Small intestine (tissue), 7 donors: ENCODE data around the gene NDUFS6. TPM values are rescaled to one million over a fixed set of nuclear protein-coding genes. Genes with fewer than 3 reads are reported as not detected.

Experiments
- DNase-seq, 2 donors: peaks; one replicate each; pipeline versions ENCODE4 v3.0.0 to v3.0.0-alpha.2; 2013
- FAIRE-seq: peaks from 2 replicates; lab custom pipeline; 2012; peaks lifted over from hg19 to GRCh38; lab: Jason Lieb, UNC
- H3K27ac ChIP-seq, 3 donors: one replicate each; pipeline ENCODE4 v1.5.1; 2013; ENCODE audit warnings: low read length in 2 of 3, mild to moderate bottlenecking in 2 of 3, control low read depth in 1 of 3, inconsistent platforms in 1 of 3, low read depth in 1 of 3, moderate library complexity in 1 of 3
- H3K27me3 ChIP-seq, 3 donors: one replicate each; pipeline ENCODE4 v1.6.1; 2013; ENCODE audit warnings: low read length in 3 of 3, inconsistent platforms in 1 of 3; ENCODE audit not compliant: control insufficient read depth in 3 of 3, insufficient read depth in 3 of 3
- H3K36me3 ChIP-seq, 3 donors: one replicate each; pipeline ENCODE4 v1.6.1; 2013; ENCODE audit warnings: low read length in 3 of 3, inconsistent platforms in 1 of 3, low read depth in 1 of 3, mild to moderate bottlenecking in 1 of 3, moderate library complexity in 1 of 3; ENCODE audit not compliant: control insufficient read depth in 3 of 3, insufficient read depth in 2 of 3
- H3K4me1 ChIP-seq, 3 donors: one replicate each; pipeline ENCODE4 v1.6.1; 2013; ENCODE audit warnings: low read length in 2 of 3, inconsistent platforms in 1 of 3, low read depth in 1 of 3, mild to moderate bottlenecking in 1 of 3, moderate library complexity in 1 of 3; ENCODE audit not compliant: control insufficient read depth in 3 of 3, insufficient read depth in 2 of 3
- H3K4me3 ChIP-seq, 3 donors: one replicate each; pipeline ENCODE4 v1.5.1; 2013; ENCODE audit warnings: low read length in 3 of 3, control low read depth in 1 of 3, inconsistent platforms in 1 of 3, low read depth in 1 of 3, mild to moderate bottlenecking in 1 of 3, moderate library complexity in 1 of 3
- H3K9me3 ChIP-seq, 2 donors: one replicate each; pipeline ENCODE4 v1.6.1; 2013; ENCODE audit warnings: low read depth in 1 of 2, low read length in 1 of 2; ENCODE audit not compliant: control insufficient read depth in 2 of 2, insufficient read depth in 1 of 2
- WGBS, 3 donors: extraction: QIAGEN DNeasy Blood & Tissue Kit; methylation state at CpG; one replicate each; pipeline ENCODE4 v1.1.7; 2013; 5-methylcytosine and 5-hydroxymethylcytosine counted together
- polyA plus RNA-seq, 4 donors: library from polyadenylated mRNA; stranded (reverse) in 3 of 4; unstranded in 1 of 4; fragments of 200-250 nt in 3 of 4; fragments of 120-200 nt in 1 of 4; gene quantifications; one replicate each; pipeline versions ENCODE4 v1.2.1 to v1.2.3, GENCODE V29; 2013
- donor health status: healthy with polysubstance abuse.
- donor health status: control.
- donor health status: control.
- donor health status: Bipolar disorder and iron deficiency.
- donor health status: healthy.

NDUFS6 gene
- polyA plus RNA-seq, 4 donors: 48.3 to 151 (median 113) TPM

GRCh38 chr5:1799602-1800471, 1.4 kb upstream of the NDUFS6 start, which contains the start of gene MRPL36:
Gene MRPL36, minus strand, starts transcription at chr5:1799837. Its CDS starts 902 bp downstream, at chr5:1798935.
- DNase-seq (peak; percentile 94 to 95), FAIRE-seq (no peak)
- Histone ChIP-seq H3K27ac (peak within 1 kb of the TSS; percentile 61 to 83 (median 79)), H3K9me3 (no peaks in the 10 kb centered on the region), H3K36me3 (peaks cover 3 to 38% (median 13%) of the 10 kb centered on the region in 3 donors), H3K4me3 (peak within 1 kb of the TSS; percentile 71 to 86 (median 81)), H3K27me3 (no peaks in the 10 kb centered on the region), H3K4me1 (no peaks in the 10 kb centered on the region)
- 2 to 7% (median 7%) methylated on average over 64 to 68 of the region's 68 CpGs for WGBS, 3 donors

- peaks cover 3 to 46% (median 20%) of the 10 kb centered on the region in 3 donors for H3K36me3 ChIP-seq
- peak overlapping the region; percentile 61 to 83 (median 79) for H3K27ac ChIP-seq
Observed at GRCh38 chr5:1800472-1801221, 560 bp upstream of the NDUFS6 start.

GRCh38 chr5:1801967-1802295, 724 bp downstream of the NDUFS6 start:
- Histone ChIP-seq H3K4me3 (peak overlapping the region; percentile 71 to 86 (median 81)), H3K36me3 (peaks cover 5 to 48% (median 20%) of the 10 kb centered on the region in 3 donors)
- 6 to 10% (median 8%) methylated on average over 7 of the region's 7 CpGs for WGBS, 3 donors

More at GRCh38 chr5:1800472-1801221, 560 bp upstream of the NDUFS6 start:
- Histone ChIP-seq H3K4me1 (no peaks in the 10 kb centered on the region), H3K27me3 (no peaks in the 10 kb centered on the region), H3K9me3 (no peaks in the 10 kb centered on the region), H3K4me3 (peak overlapping the region; percentile 71 to 86 (median 81))
- no peak for FAIRE-seq
- WGBS, 3 donors: 3 to 12% (median 11%) methylated on average over 28 of the region's 28 CpGs
- peak; percentile 49 to 72 for DNase-seq

GRCh38 chr5:1803192-1803591, 2.0 kb downstream of the NDUFS6 start:
- 90 to 95% (median 95%) methylated on average over 1 of the region's 1 CpG for WGBS, 3 donors
- no peak overlapping the region for H3K4me3 ChIP-seq

More at GRCh38 chr5:1801967-1802295, 724 bp downstream of the NDUFS6 start:
- Histone ChIP-seq H3K27ac (peak overlapping the region in 2 of 3 donors; percentile 56 to 83), H3K27me3 (no peaks in the 10 kb centered on the region), H3K4me1 (no peaks in the 10 kb centered on the region), H3K9me3 (no peaks in the 10 kb centered on the region)
- DNase-seq: peak in 1 of 2 donors; percentile 35
- FAIRE-seq: no peak

GRCh38 chr5:1804001-1804690, 2.9 kb downstream of the NDUFS6 start:
- DNase-seq: no peak
- no peaks in the 10 kb centered on the region for H3K9me3 ChIP-seq
- H3K36me3 ChIP-seq: peaks cover 9 to 47% (median 24%) of the 10 kb centered on the region in 3 donors
- no peak overlapping the region for H3K27ac ChIP-seq
- WGBS, 3 donors: 86 to 88% (median 87%) methylated on average over 15 of the region's 15 CpGs
- H3K4me1 ChIP-seq: no peaks in the 10 kb centered on the region
- H3K4me3 ChIP-seq: no peak overlapping the region
- no peaks in the 10 kb centered on the region for H3K27me3 ChIP-seq
- FAIRE-seq: no peak

More at GRCh38 chr5:1803192-1803591, 2.0 kb downstream of the NDUFS6 start:
- Histone ChIP-seq H3K36me3 (peaks cover 6 to 48% (median 23%) of the 10 kb centered on the region in 3 donors), H3K4me1 (no peaks in the 10 kb centered on the region), H3K27me3 (no peaks in the 10 kb centered on the region), H3K9me3 (no peaks in the 10 kb centered on the region), H3K27ac (no peak overlapping the region)
- DNase-seq: no peak
- no peak for FAIRE-seq

- FAIRE-seq (no peak), DNase-seq (no peak)
- Histone ChIP-seq H3K27ac (no peak overlapping the region), H3K9me3 (no peaks in the 10 kb centered on the region), H3K4me3 (no peak overlapping the region), H3K27me3 (no peaks in the 10 kb centered on the region), H3K36me3 (peaks cover 12 to 59% (median 29%) of the 10 kb centered on the region in 3 donors), H3K4me1 (no peaks in the 10 kb centered on the region)
- 93 to 94% (median 93%) methylated on average over 4 of the region's 4 CpGs for WGBS, 3 donors
Observed at GRCh38 chr5:1805326-1805725, 4.1 kb downstream of the NDUFS6 start.

- Histone ChIP-seq H3K36me3 (peaks cover 12 to 62% (median 31%) of the 10 kb centered on the region in 3 donors), H3K27ac (no peak overlapping the region), H3K9me3 (no peaks in the 10 kb centered on the region), H3K27me3 (no peaks in the 10 kb centered on the region), H3K4me1 (no peaks in the 10 kb centered on the region), H3K4me3 (no peak overlapping the region)
- no peak for DNase-seq
- no peak for FAIRE-seq
- WGBS, 3 donors: 92 to 94% (median 93%) methylated on average over 10 of the region's 10 CpGs
Observed at GRCh38 chr5:1805736-1806135, 4.5 kb downstream of the NDUFS6 start.

- WGBS, 3 donors: 88 to 97% (median 90%) methylated on average over 15 of the region's 15 CpGs
- Histone ChIP-seq H3K9me3 (no peaks in the 10 kb centered on the region), H3K4me3 (no peak overlapping the region)
Observed at GRCh38 chr5:1806199-1806598, 5.0 kb downstream of the NDUFS6 start.

More at GRCh38 chr5:1806199-1806598, 5.0 kb downstream of the NDUFS6 start:
- H3K4me1 ChIP-seq: no peaks in the 10 kb centered on the region
- DNase-seq (no peak), FAIRE-seq (no peak)
- no peaks in the 10 kb centered on the region for H3K27me3 ChIP-seq
- peaks cover 14 to 62% (median 32%) of the 10 kb centered on the region in 3 donors for H3K36me3 ChIP-seq
- H3K27ac ChIP-seq: no peak overlapping the region
